Panc1 (cell line): ENCODE measurements around the gene WWOX. TPM values are rescaled to one million over a fixed set of nuclear protein-coding genes. Genes with fewer than 3 reads are reported as not detected.

ENCODE experiments used
- ATAC-seq: fragments of 200-7000 bp; cut with Tn5 transposase; 2 replicates; pipeline ENCODE4 v1.9.1; 2020; ENCODE audit warnings: mild to moderate bottlenecking, moderate library complexity
- BruUV-seq: library from RNA; stranded (reverse); fragments of 400-500 nt; replicated peaks from 2 replicates; lab custom pipeline; 2021; lab: Mats Ljungman, UMichigan
- CTCF ChIA-PET: fragments of 300-600 bp; sonication (Branson Sonifier 250); formaldehyde crosslinking; loops from one replicate; lab custom pipeline; 2022; ENCODE audit warnings: antibody characterized with exemption; lab: Charles Lee
- POLR2A ChIA-PET: fragments of 300-600 bp; sonication (Branson Sonifier 250); formaldehyde crosslinking; loops from one replicate; lab custom pipeline; 2022; ENCODE audit warnings: antibody characterized with exemption; lab: Charles Lee
- DNase-seq: peaks from one replicate; pipeline ENCODE4 v3.0.0-alpha.2; 2010; ENCODE audit warnings: low read depth, low spot score
- H3K27ac ChIP-seq: 2 replicates; pipeline ENCODE4 v1.5.1; 2011; ENCODE audit warnings: mild to moderate bottlenecking, low read length, inconsistent platforms
- H3K27me3 ChIP-seq: fragments of 200-500 bp; sonication (Bioruptor generic); 2 replicates; pipeline ENCODE4 v1.6.0; 2014; ENCODE audit warnings: low read length, inconsistent platforms; ENCODE audit not compliant: control insufficient read depth, insufficient read depth
- H3K36me3 ChIP-seq: fragments of 200-500 bp; sonication (Bioruptor generic); 2 replicates; pipeline ENCODE4 v1.5.1; 2014; ENCODE audit warnings: inconsistent platforms, mild to moderate bottlenecking, low read length, moderate library complexity; ENCODE audit not compliant: control insufficient read depth, insufficient read depth
- H3K4me1 ChIP-seq: 2 replicates; pipeline ENCODE4 v1.5.1; 2011; ENCODE audit warnings: inconsistent platforms, mild to moderate bottlenecking, low read length, moderate library complexity; ENCODE audit not compliant: control insufficient read depth, insufficient read depth
- H3K4me3 ChIP-seq, 2 experiments: 2 replicates each; pipeline ENCODE4 v1.5.1; 2011 to 2012; ENCODE audit warnings: low read depth in 2 of 2, low read length in 2 of 2, mild to moderate bottlenecking in 2 of 2, inconsistent platforms in 1 of 2, moderate library complexity in 1 of 2
- H3K9me3 ChIP-seq: fragments of 200-500 bp; sonication (Bioruptor generic); 2 replicates; pipeline ENCODE4 v1.5.1; 2014; ENCODE audit warnings: low read depth, mild to moderate bottlenecking, inconsistent platforms, low read length, moderate library complexity; ENCODE audit not compliant: control insufficient read depth, insufficient read depth
- POLR2AphosphoS5 ChIP-seq: IDR thresholded peaks from 2 replicates; pipeline ENCODE4 v1.6.1; 2012; ENCODE audit warnings: mild to moderate bottlenecking, low read depth, low read length, moderate library complexity
- SIN3A ChIP-seq: IDR thresholded peaks from 2 replicates; pipeline ENCODE4 v1.6.1; 2012; ENCODE audit warnings: low read depth, mild to moderate bottlenecking, low read length, moderate library complexity, borderline replicate concordance; ENCODE audit not compliant: insufficient read depth
- TCF7L2 ChIP-seq: IDR thresholded peaks from 2 replicates; pipeline ENCODE4 v1.6.1; 2011; ENCODE audit warnings: mild to moderate bottlenecking, low read depth, low read length, inconsistent platforms
- in situ Hi-C: cut with HindIII; loops from 2 replicates; pipeline ENCODE4 v1.10.0; 2016; ENCODE audit warnings: low sequenced_read_pairs, low pct_unique_long_range_greater_than_20kb
- intact Hi-C: fragments of 100-400 bp; cut with micrococcal nuclease; formaldehyde crosslinking; loops from one replicate; pipeline ENCODE4 v1.10.0; 2022; ENCODE audit not compliant: unreplicated experiment
- total RNA-seq: library from RNA; stranded (reverse); gene quantifications from one replicate; pipeline ENCODE4 v1.2.1, GENCODE V29; 2021; ENCODE audit not compliant: unreplicated experiment
- TF ChIP-seq, protein P1 (sequence below): fragments of 450-650 bp; IDR thresholded peaks from 2 replicates; pipeline ENCODE4 v1.5.1; 2017; ENCODE audit warnings: mild to moderate bottlenecking
- TF ChIP-seq, protein P2 (sequence below), 2 experiments: IDR thresholded peaks; 2 replicates each; pipeline ENCODE4 v1.6.1; 2011 to 2012; ENCODE audit warnings: low read depth in 2 of 2, control low read depth in 1 of 2, low read length in 1 of 2, mild to moderate bottlenecking in 1 of 2, moderate library complexity in 1 of 2; ENCODE audit not compliant: insufficient read depth in 1 of 2

WWOX gene
- total RNA-seq, 1 experiment from 2014 or later, result 12.5 TPM

DNA sequence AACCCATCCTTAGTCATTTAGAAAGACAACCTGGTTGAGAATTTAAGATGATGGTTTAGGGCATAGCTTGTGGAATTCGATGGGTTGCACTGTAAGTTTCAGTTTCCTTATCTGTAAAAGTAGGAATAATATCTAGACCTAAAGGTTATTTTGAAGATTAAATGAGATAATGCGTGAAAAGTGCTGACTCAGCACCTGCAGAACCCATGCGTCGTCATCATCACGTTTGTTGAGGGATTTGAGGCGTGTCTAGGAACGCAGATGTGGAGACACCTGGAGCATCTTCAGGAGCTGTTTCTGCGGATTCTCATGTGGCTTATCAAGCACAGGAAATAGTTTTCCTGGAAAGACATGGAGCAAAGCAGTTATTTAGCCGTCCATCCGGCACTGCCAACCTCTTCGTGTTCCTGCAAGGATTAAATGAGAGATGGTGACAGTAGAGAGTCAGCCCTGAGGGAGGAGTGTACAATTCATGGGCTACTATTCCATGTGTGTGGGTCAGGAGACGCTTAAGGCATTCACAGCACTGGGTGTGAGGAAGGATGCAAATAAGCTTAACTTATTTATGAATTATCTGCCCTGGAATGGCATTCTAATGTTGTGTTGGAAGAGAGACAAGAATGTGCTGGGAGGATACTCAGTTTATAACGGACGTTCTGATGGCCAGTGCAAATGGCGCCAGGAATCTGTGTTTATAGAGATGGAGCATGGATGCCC lies 965.0 kb downstream of the WWOX start:
- no peak overlapping the region for H3K4me3 ChIP-seq
- H3K27ac ChIP-seq, result no peak overlapping the region
- no peaks in the 10 kb centered on the region for H3K36me3 ChIP-seq
- no TSS peak for BruUV-seq
- CTCF ChIA-PET, result no interaction called here
- ATAC-seq, result no peak
- H3K4me1 ChIP-seq, result no peaks in the 10 kb centered on the region
- POLR2A ChIA-PET, result no interaction called here
- H3K27me3 ChIP-seq, result no peaks in the 10 kb centered on the region; the same call in 1 of the 2 replicates
- DNase-seq, result no peak
- TF ChIP-seq TCF7L2 (no peak), SIN3A (no peak), POLR2AphosphoS5 (no peak)
- TF ChIP-seq, protein P1, sequence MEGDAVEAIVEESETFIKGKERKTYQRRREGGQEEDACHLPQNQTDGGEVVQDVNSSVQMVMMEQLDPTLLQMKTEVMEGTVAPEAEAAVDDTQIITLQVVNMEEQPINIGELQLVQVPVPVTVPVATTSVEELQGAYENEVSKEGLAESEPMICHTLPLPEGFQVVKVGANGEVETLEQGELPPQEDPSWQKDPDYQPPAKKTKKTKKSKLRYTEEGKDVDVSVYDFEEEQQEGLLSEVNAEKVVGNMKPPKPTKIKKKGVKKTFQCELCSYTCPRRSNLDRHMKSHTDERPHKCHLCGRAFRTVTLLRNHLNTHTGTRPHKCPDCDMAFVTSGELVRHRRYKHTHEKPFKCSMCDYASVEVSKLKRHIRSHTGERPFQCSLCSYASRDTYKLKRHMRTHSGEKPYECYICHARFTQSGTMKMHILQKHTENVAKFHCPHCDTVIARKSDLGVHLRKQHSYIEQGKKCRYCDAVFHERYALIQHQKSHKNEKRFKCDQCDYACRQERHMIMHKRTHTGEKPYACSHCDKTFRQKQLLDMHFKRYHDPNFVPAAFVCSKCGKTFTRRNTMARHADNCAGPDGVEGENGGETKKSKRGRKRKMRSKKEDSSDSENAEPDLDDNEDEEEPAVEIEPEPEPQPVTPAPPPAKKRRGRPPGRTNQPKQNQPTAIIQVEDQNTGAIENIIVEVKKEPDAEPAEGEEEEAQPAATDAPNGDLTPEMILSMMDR, result no peak
- TF ChIP-seq, protein P2, sequence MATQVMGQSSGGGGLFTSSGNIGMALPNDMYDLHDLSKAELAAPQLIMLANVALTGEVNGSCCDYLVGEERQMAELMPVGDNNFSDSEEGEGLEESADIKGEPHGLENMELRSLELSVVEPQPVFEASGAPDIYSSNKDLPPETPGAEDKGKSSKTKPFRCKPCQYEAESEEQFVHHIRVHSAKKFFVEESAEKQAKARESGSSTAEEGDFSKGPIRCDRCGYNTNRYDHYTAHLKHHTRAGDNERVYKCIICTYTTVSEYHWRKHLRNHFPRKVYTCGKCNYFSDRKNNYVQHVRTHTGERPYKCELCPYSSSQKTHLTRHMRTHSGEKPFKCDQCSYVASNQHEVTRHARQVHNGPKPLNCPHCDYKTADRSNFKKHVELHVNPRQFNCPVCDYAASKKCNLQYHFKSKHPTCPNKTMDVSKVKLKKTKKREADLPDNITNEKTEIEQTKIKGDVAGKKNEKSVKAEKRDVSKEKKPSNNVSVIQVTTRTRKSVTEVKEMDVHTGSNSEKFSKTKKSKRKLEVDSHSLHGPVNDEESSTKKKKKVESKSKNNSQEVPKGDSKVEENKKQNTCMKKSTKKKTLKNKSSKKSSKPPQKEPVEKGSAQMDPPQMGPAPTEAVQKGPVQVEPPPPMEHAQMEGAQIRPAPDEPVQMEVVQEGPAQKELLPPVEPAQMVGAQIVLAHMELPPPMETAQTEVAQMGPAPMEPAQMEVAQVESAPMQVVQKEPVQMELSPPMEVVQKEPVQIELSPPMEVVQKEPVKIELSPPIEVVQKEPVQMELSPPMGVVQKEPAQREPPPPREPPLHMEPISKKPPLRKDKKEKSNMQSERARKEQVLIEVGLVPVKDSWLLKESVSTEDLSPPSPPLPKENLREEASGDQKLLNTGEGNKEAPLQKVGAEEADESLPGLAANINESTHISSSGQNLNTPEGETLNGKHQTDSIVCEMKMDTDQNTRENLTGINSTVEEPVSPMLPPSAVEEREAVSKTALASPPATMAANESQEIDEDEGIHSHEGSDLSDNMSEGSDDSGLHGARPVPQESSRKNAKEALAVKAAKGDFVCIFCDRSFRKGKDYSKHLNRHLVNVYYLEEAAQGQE (IDR thresholded peaks at IDR 0.05; ENCODE audit: insufficient read depth in 1 of 2, low read depth in 2 of 2, low read length in 1 of 2), result no peak
- in situ Hi-C loops (no loop called here), intact Hi-C loops (no loop called here)
- no peaks in the 10 kb centered on the region for H3K9me3 ChIP-seq

DNA sequence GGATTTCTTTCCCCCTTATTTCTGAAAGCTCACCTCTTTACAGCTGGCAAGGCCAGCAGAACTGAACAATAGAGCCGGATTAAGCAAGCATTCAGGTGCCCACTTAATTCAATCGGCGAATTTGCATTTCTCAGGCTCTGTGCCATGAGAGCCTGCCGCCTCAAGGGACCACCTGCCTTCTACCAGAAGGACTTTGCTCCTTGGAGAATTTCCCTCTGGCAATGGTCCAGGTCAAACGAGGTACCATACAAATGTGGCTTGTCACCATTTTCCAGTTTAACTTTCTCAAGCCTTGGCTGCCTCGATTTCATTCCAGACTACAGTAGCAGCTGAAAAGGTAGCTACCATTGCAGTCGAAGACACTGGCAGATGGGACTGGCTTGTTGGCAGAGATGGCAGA lies 967.1 kb downstream of the WWOX start:
- TF ChIP-seq POLR2AphosphoS5 (no peak), TCF7L2 (no peak), SIN3A (no peak)
- TF ChIP-seq, protein P2 (IDR thresholded peaks at IDR 0.05; ENCODE audit: insufficient read depth in 1 of 2, low read depth in 2 of 2, low read length in 1 of 2), result no peak
- TF ChIP-seq, protein P1, result no peak
- no peak overlapping the region for H3K4me3 ChIP-seq
- intact Hi-C loops, result no loop called here
- H3K27me3 ChIP-seq, result no peaks in the 10 kb centered on the region
- no peak for DNase-seq
- H3K36me3 ChIP-seq, result no peaks in the 10 kb centered on the region
- H3K27ac ChIP-seq, result no peak overlapping the region
- ChIA-PET POLR2A (no interaction called here), CTCF (no interaction called here)
- no TSS peak for BruUV-seq
- ATAC-seq, result no peak
- H3K4me1 ChIP-seq, result no peaks in the 10 kb centered on the region
- H3K9me3 ChIP-seq, result no peaks in the 10 kb centered on the region
- in situ Hi-C loops, result no loop called here
